ENCODE data around the gene EXOC6B.

DNA sequence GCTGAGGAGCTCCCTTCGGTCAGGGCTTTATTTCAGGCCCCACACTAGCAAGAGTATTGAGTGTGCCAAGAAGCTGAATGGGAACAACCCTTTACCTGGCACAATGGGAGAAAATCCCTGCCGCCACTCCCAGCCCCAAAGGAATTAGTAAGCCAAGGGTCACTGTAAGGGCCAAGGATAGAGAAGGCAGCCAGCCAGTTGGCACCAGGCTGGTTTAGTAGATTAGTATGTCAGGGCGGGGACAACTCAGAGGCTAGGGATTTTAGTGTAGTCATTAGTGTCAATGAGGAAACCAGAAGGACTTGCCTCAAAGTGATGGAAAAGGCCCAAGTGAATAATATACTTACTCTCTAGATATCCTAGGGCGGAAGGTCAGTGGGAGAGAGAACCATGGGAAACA is 643.3 kb downstream of the EXOC6B start:
- TF ChIP-seq POLR2A (IDR thresholded peaks at IDR 0.05): no peak
- TF ChIP-seq, protein P1, sequence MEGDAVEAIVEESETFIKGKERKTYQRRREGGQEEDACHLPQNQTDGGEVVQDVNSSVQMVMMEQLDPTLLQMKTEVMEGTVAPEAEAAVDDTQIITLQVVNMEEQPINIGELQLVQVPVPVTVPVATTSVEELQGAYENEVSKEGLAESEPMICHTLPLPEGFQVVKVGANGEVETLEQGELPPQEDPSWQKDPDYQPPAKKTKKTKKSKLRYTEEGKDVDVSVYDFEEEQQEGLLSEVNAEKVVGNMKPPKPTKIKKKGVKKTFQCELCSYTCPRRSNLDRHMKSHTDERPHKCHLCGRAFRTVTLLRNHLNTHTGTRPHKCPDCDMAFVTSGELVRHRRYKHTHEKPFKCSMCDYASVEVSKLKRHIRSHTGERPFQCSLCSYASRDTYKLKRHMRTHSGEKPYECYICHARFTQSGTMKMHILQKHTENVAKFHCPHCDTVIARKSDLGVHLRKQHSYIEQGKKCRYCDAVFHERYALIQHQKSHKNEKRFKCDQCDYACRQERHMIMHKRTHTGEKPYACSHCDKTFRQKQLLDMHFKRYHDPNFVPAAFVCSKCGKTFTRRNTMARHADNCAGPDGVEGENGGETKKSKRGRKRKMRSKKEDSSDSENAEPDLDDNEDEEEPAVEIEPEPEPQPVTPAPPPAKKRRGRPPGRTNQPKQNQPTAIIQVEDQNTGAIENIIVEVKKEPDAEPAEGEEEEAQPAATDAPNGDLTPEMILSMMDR (IDR thresholded peaks at IDR 0.05): no peak
